ENCODE results near the gene CCDC149.

DNA sequence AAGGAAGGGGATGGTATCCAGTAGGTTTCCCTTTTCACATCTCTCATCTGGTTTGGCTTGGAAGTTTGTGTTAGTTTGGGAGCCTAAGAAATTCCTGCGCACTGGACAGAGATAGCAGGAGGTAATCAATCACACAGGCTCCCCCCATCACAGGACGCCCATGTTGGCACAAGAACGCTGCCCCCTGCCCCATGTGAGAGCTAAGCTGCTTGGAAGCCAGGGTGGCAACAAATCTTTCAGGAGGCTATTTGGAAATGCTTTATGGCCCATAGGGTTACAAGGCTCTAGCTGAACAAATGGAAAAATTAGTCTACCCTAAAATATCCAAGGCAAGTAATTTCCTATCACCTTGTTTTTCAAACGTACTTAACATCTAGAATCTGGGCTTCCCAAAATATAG is 63.5 kb downstream of the CCDC149 start:
- TF ChIP-seq, protein P1, sequence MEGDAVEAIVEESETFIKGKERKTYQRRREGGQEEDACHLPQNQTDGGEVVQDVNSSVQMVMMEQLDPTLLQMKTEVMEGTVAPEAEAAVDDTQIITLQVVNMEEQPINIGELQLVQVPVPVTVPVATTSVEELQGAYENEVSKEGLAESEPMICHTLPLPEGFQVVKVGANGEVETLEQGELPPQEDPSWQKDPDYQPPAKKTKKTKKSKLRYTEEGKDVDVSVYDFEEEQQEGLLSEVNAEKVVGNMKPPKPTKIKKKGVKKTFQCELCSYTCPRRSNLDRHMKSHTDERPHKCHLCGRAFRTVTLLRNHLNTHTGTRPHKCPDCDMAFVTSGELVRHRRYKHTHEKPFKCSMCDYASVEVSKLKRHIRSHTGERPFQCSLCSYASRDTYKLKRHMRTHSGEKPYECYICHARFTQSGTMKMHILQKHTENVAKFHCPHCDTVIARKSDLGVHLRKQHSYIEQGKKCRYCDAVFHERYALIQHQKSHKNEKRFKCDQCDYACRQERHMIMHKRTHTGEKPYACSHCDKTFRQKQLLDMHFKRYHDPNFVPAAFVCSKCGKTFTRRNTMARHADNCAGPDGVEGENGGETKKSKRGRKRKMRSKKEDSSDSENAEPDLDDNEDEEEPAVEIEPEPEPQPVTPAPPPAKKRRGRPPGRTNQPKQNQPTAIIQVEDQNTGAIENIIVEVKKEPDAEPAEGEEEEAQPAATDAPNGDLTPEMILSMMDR (IDR thresholded peaks at IDR 0.05), result no peak
- TF ChIP-seq POLR2A (IDR thresholded peaks at IDR 0.05), result no peak
